22Rv1 (cell line): ENCODE data around the gene PARK7.
"Not testable (repeated sequence)": the region's sequence is repeated elsewhere in the genome, so short reads cannot be mapped to it uniquely, and the experiment has no call there.

Source experiments
- H3K27ac ChIP-seq: fragments of 450-650 bp; 2 replicates; pipeline ENCODE4 v1.5.1; 2017
- CTCF ChIP-seq: fragments of 450-650 bp; IDR thresholded peaks from 2 replicates; pipeline ENCODE4 v1.5.1; 2017; ENCODE audit warnings: mild to moderate bottlenecking
- ZFX ChIP-seq: fragments of 450-650 bp; IDR thresholded peaks from 2 replicates; pipeline ENCODE4 v1.6.1; 2017; ENCODE audit warnings: antibody characterized with exemption, borderline replicate concordance

The PARK7 gene

GRCh38 chr1:7921796-7922195 lies 39.7 kb upstream of the PARK7 start:
- TF ChIP-seq CTCF (no peak), ZFX (no peak)
- no peak overlapping the region for H3K27ac ChIP-seq

- TF ChIP-seq ZFX (no peak), CTCF (no peak)
- H3K27ac ChIP-seq = no peak overlapping the region
These were observed 39.2 kb upstream of the PARK7 start for GRCh38 chr1:7922301-7922700.

GRCh38 chr1:7927061-7927460 lies 34.5 kb upstream of the PARK7 start:
- H3K27ac ChIP-seq = not testable (repeated sequence)

GRCh38 chr1:7928247-7928646 lies 33.3 kb upstream of the PARK7 start:
- no peak overlapping the region for H3K27ac ChIP-seq
- TF ChIP-seq ZFX (no peak), CTCF (no peak)

- no peak overlapping the region for H3K27ac ChIP-seq
- no peak for TF ChIP-seq CTCF
- TF ChIP-seq ZFX = no peak
These were observed 31.9 kb upstream of the PARK7 start for GRCh38 chr1:7929637-7930036.

GRCh38 chr1:7930645-7931445 lies 30.7 kb upstream of the PARK7 start:
- TF ChIP-seq ZFX (no peak), CTCF (no peak)
- H3K27ac ChIP-seq = no peak overlapping the region

GRCh38 chr1:7931446-7931812 lies 30.1 kb upstream of the PARK7 start:
- no peak overlapping the region for H3K27ac ChIP-seq
- no peak for TF ChIP-seq CTCF
- no peak for TF ChIP-seq ZFX
